ENCODE results near the gene UEVLD.

DNA sequence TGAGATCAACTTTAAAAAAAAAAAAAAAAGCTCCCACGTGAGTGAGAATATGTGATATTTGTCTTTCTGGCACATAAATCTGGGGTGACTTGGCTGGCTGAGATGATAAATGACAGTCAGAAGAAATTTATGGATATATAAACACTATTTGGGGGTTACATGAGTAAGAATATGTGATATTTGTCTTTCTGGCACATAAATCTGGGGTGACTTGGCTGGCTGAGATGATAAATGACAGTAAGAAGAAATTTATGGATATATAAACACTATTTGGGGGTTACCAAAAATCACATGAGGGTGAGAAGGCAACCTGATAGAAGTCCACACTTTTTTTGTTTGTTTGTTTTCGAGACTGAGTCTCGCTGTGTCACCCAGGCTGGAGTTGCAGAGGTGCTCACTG lies 55.2 kb downstream of the UEVLD start:
- TF ChIP-seq CTCF (IDR thresholded peaks at IDR 0.05) (no peak), POLR2AphosphoS5 (IDR thresholded peaks at IDR 0.05) (no peak), POLR2A (IDR thresholded peaks at IDR 0.05) (no peak)
